HepG2 (cell line): Measurements from ENCODE around the gene IL17RC. TPM values are rescaled to one million over a fixed set of nuclear protein-coding genes. Genes with fewer than 3 reads are reported as not detected.

Experiments
- BORCS8-MEF2B ChIP-seq: sonication (generic); formaldehyde crosslinking; IDR thresholded peaks from 2 replicates; pipeline ENCODE4 v1.8.0; 2022; ENCODE audit warnings: mild to moderate bottlenecking, missing genetic modification reagents
- ELF1 ChIP-seq: sonication (generic); formaldehyde crosslinking; IDR thresholded peaks from 2 replicates; pipeline ENCODE4 v1.4.0; 2020; ENCODE audit warnings: missing genetic modification reagents
- GATAD1 ChIP-seq: IDR thresholded peaks from 2 replicates; pipeline ENCODE4 v1.6.1; 2016; ENCODE audit warnings: missing genetic modification reagents, missing compliant biosample characterization
- JUNB ChIP-seq: sonication (generic); formaldehyde crosslinking; IDR thresholded peaks from 2 replicates; pipeline ENCODE4 v1.8.0; 2022; ENCODE audit warnings: missing genetic modification reagents, mild to moderate bottlenecking, borderline replicate concordance
- KLF9 ChIP-seq: IDR thresholded peaks from 2 replicates; pipeline ENCODE4 v1.6.1; 2016; ENCODE audit warnings: low read depth
- SMAD3 ChIP-seq: sonication (generic); formaldehyde crosslinking; IDR thresholded peaks from 2 replicates; pipeline ENCODE4 v1.4.0; 2020; ENCODE audit warnings: missing genetic modification reagents
- TAF1 ChIP-seq: sonication (generic); formaldehyde crosslinking; IDR thresholded peaks from 2 replicates; pipeline ENCODE4 v1.4.0; 2020; ENCODE audit warnings: missing genetic modification reagents
- ZNF143 ChIP-seq: sonication (generic); formaldehyde crosslinking; IDR thresholded peaks from 2 replicates; pipeline ENCODE4 v1.4.0; 2020; ENCODE audit warnings: missing genetic modification reagents
- ZNF839 ChIP-seq: sonication (generic); formaldehyde crosslinking; IDR thresholded peaks from 2 replicates; pipeline ENCODE4 v1.4.0; 2020; ENCODE audit warnings: missing genetic modification reagents, mild to moderate bottlenecking, borderline replicate concordance
- polyA plus RNA-seq, 8 experiments: library from polyadenylated mRNA; depleted of rRNA in 3 of 8; stranded (reverse) in 7 of 8; unstranded in 1 of 8; fragments of >200 nt; fragmentation: Illumina TruSeq in 4 of 8; extraction: Trizol in 4 of 8; gene quantifications; 2 replicates each; pipeline versions ENCODE4 v1.2.1 to v1.2.3, GENCODE V29; 2011 to 2016; ENCODE audit warnings: low read depth in 4 of 8, missing spikeins in 1 of 8, mixed read lengths in 1 of 8; ENCODE audit not compliant: insufficient read depth in 1 of 8
- total RNA-seq, 5 experiments: library from RNA; depleted of rRNA; stranded (reverse); fragments of >200 nt; fragmentation: Illumina TruSeq; extraction: Trizol; gene quantifications; 2 replicates each; pipeline ENCODE4 v1.2.3, GENCODE V29; 2016; ENCODE audit warnings: low read depth in 1 of 5
- TF ChIP-seq, protein P1 (sequence below): sonication (generic); formaldehyde crosslinking; IDR thresholded peaks from 2 replicates; pipeline ENCODE4 v1.4.0; 2020; ENCODE audit warnings: missing genetic modification reagents
- TF ChIP-seq, protein P2 (sequence below): sonication (generic); formaldehyde crosslinking; IDR thresholded peaks from 2 replicates; pipeline ENCODE4 v1.5.1; 2020; ENCODE audit warnings: missing genetic modification reagents, mild to moderate bottlenecking, borderline replicate concordance
- TF ChIP-seq, protein P3 (sequence below): sonication (generic); formaldehyde crosslinking; IDR thresholded peaks from 2 replicates; pipeline ENCODE4 v1.4.0; 2020; ENCODE audit warnings: missing genetic modification reagents
- TF ChIP-seq, protein P4 (sequence below): sonication (generic); formaldehyde crosslinking; IDR thresholded peaks from 2 replicates; pipeline ENCODE4 v1.4.0; 2020; ENCODE audit warnings: mild to moderate bottlenecking, missing genetic modification reagents
- TF ChIP-seq, protein P5 (sequence below): sonication (generic); formaldehyde crosslinking; IDR thresholded peaks from 2 replicates; pipeline ENCODE4 v1.4.0; 2020; ENCODE audit warnings: low read depth, mild to moderate bottlenecking, missing genetic modification reagents
- TF ChIP-seq, protein P6 (sequence below): sonication (generic); formaldehyde crosslinking; IDR thresholded peaks from 2 replicates; pipeline ENCODE4 v1.5.1; 2020; ENCODE audit warnings: mild to moderate bottlenecking, moderate library complexity, missing genetic modification reagents
- TF ChIP-seq, protein P7 (sequence below): sonication (generic); formaldehyde crosslinking; conservative IDR thresholded peaks from 2 replicates; pipeline ENCODE4 v1.4.0; 2020; ENCODE audit warnings: mild to moderate bottlenecking, missing genetic modification reagents, moderate library complexity

IL17RC gene
- total and polyA plus RNA-seq, 2 of the 13 experiments (the other 11 are each of a cell fraction or from before 2014, with no cell fraction given): 20.7 to 24.0 TPM

DNA sequence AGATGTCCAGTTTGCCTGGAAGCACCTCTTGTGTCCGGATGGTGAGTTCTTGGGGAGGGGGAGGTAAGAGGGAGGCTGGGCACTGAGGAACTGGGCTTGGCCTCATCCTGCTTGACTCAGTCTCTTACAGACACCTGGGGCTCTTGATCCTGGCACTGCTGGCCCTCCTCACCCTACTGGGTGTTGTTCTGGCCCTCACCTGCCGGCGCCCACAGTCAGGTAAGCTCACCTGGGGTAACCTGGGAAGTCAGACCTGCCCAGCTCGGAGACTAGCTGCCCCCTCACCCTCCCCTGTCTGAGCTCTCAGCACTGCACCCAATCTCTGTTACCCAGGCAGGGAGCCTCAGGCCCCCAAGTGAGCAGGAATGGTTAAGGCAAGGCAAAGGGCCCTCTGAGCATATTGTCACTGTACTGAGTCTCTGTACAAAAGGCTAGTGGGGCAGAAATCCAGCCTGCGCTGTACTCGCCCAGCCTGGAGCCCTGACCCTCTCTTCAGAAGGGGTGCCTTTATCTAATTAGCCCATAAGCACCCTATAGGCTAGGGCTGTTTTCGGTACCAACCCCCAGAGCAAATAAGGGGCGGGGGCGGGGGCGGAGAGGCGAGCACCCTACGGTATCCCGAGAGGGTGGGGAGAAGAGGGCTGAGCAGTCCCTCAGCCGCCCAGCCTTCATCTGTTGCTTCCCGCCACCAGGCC lies 2.2 kb upstream of the IL17RC start (continued):
- TF ChIP-seq, protein P1, sequence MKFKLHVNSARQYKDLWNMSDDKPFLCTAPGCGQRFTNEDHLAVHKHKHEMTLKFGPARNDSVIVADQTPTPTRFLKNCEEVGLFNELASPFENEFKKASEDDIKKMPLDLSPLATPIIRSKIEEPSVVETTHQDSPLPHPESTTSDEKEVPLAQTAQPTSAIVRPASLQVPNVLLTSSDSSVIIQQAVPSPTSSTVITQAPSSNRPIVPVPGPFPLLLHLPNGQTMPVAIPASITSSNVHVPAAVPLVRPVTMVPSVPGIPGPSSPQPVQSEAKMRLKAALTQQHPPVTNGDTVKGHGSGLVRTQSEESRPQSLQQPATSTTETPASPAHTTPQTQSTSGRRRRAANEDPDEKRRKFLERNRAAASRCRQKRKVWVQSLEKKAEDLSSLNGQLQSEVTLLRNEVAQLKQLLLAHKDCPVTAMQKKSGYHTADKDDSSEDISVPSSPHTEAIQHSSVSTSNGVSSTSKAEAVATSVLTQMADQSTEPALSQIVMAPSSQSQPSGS (CRISPR knock-in tag): no peak
- TF ChIP-seq, protein P2, sequence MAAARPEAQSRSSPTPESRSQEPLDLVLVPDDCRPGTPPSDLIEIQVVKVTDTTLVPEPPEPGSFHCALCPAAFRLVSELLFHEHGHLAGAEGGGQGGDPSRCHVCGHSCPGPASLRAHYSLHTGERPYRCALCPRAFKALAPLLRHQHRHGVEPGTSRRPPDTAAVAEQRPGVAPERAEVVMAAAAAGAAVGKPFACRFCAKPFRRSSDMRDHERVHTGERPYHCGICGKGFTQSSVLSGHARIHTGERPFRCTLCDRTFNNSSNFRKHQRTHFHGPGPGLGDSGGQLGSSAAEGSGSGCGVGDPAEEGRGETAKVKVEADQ: no peak
- 0 out of 2 replicates have a peak, but pooled peaks have one; percentile 0 for TF ChIP-seq BORCS8-MEF2B (CRISPR knock-in tag)
- TF ChIP-seq TAF1 (CRISPR knock-in tag): peak; percentile 31; the same call in 1 of the 2 replicates
- TF ChIP-seq SMAD3 (CRISPR knock-in tag): peak; percentile 26; the same call in 1 of the 2 replicates
- TF ChIP-seq, protein P3, sequence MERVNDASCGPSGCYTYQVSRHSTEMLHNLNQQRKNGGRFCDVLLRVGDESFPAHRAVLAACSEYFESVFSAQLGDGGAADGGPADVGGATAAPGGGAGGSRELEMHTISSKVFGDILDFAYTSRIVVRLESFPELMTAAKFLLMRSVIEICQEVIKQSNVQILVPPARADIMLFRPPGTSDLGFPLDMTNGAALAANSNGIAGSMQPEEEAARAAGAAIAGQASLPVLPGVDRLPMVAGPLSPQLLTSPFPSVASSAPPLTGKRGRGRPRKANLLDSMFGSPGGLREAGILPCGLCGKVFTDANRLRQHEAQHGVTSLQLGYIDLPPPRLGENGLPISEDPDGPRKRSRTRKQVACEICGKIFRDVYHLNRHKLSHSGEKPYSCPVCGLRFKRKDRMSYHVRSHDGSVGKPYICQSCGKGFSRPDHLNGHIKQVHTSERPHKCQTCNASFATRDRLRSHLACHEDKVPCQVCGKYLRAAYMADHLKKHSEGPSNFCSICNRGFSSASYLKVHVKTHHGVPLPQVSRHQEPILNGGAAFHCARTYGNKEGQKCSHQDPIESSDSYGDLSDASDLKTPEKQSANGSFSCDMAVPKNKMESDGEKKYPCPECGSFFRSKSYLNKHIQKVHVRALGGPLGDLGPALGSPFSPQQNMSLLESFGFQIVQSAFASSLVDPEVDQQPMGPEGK: peak; percentile 73
- TF ChIP-seq ZNF143 (CRISPR knock-in tag): peak; percentile 38; the same call in 1 of the 2 replicates
- 0 out of 2 replicates have a peak, but pooled peaks have one; percentile 32 for TF ChIP-seq JUNB (CRISPR knock-in tag)
- TF ChIP-seq ELF1 (CRISPR knock-in tag): no peak
- TF ChIP-seq, protein P4, sequence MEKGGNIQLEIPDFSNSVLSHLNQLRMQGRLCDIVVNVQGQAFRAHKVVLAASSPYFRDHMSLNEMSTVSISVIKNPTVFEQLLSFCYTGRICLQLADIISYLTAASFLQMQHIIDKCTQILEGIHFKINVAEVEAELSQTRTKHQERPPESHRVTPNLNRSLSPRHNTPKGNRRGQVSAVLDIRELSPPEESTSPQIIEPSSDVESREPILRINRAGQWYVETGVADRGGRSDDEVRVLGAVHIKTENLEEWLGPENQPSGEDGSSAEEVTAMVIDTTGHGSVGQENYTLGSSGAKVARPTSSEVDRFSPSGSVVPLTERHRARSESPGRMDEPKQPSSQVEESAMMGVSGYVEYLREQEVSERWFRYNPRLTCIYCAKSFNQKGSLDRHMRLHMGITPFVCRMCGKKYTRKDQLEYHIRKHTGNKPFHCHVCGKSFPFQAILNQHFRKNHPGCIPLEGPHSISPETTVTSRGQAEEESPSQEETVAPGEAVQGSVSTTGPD (CRISPR knock-in tag): no peak
- TF ChIP-seq, protein P5, sequence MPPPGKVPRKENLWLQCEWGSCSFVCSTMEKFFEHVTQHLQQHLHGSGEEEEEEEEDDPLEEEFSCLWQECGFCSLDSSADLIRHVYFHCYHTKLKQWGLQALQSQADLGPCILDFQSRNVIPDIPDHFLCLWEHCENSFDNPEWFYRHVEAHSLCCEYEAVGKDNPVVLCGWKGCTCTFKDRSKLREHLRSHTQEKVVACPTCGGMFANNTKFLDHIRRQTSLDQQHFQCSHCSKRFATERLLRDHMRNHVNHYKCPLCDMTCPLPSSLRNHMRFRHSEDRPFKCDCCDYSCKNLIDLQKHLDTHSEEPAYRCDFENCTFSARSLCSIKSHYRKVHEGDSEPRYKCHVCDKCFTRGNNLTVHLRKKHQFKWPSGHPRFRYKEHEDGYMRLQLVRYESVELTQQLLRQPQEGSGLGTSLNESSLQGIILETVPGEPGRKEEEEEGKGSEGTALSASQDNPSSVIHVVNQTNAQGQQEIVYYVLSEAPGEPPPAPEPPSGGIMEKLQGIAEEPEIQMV: no peak
- TF ChIP-seq GATAD1 (CRISPR knock-in tag): no peak
- TF ChIP-seq, protein P6, sequence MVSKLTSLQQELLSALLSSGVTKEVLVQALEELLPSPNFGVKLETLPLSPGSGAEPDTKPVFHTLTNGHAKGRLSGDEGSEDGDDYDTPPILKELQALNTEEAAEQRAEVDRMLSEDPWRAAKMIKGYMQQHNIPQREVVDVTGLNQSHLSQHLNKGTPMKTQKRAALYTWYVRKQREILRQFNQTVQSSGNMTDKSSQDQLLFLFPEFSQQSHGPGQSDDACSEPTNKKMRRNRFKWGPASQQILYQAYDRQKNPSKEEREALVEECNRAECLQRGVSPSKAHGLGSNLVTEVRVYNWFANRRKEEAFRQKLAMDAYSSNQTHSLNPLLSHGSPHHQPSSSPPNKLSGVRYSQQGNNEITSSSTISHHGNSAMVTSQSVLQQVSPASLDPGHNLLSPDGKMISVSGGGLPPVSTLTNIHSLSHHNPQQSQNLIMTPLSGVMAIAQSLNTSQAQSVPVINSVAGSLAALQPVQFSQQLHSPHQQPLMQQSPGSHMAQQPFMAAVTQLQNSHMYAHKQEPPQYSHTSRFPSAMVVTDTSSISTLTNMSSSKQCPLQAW: no peak
- TF ChIP-seq ZNF839 (CRISPR knock-in tag): no peak
- TF ChIP-seq, protein P7, sequence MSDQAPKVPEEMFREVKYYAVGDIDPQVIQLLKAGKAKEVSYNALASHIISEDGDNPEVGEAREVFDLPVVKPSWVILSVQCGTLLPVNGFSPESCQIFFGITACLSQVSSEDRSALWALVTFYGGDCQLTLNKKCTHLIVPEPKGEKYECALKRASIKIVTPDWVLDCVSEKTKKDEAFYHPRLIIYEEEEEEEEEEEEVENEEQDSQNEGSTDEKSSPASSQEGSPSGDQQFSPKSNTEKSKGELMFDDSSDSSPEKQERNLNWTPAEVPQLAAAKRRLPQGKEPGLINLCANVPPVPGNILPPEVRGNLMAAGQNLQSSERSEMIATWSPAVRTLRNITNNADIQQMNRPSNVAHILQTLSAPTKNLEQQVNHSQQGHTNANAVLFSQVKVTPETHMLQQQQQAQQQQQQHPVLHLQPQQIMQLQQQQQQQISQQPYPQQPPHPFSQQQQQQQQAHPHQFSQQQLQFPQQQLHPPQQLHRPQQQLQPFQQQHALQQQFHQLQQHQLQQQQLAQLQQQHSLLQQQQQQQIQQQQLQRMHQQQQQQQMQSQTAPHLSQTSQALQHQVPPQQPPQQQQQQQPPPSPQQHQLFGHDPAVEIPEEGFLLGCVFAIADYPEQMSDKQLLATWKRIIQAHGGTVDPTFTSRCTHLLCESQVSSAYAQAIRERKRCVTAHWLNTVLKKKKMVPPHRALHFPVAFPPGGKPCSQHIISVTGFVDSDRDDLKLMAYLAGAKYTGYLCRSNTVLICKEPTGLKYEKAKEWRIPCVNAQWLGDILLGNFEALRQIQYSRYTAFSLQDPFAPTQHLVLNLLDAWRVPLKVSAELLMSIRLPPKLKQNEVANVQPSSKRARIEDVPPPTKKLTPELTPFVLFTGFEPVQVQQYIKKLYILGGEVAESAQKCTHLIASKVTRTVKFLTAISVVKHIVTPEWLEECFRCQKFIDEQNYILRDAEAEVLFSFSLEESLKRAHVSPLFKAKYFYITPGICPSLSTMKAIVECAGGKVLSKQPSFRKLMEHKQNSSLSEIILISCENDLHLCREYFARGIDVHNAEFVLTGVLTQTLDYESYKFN (CRISPR knock-in tag): 0 out of 2 replicates have a peak, but pooled peaks have one; percentile 14
- TF ChIP-seq KLF9 (CRISPR knock-in tag): no peak
